Measurements from ENCODE around the gene MMP15. TPM values are rescaled to one million over a fixed set of nuclear protein-coding genes. Genes with fewer than 3 reads are reported as not detected.

The MMP15 gene
- total RNA-seq, 1 donor from 2014 or later, result 97.8 TPM

DNA sequence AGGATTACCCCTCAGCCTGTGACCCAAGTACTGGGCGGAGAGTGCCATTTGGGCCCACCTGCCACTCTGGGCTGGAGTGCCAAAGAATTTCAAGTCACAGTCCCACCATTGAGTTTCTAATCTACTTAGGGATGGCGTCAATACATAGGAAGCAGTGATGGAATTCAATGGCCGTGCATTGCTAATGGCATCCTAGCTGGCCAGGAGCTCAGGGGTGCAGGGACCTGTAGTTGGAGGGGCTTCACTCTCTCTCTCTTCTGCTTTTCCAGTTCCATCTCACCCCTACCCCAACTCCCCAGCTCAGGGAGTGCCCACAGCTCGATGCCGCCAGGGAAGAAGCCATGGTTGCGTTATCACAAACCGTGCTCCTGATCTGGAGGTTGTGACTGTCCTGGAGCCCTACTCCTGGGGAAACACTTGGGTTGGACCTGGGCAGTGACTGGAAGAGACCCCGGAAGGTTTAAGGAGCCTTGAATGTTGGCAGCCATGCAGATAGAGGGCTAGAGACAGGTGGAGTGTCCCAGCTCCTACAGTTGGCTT is 2.4 kb downstream of the MMP15 start:
- DNase-seq (ENCODE audit: low spot score), result no peak
- Mint-ChIP-seq H3K4me3 (ENCODE audit: unreplicated experiment) (peak overlapping the region; percentile 88), H3K36me3 (ENCODE audit: low read depth, unreplicated experiment) (peaks cover 12% of the 10 kb centered on the region), H3K27ac (ENCODE audit: unreplicated experiment) (no peak overlapping the region), H3K9me3 (ENCODE audit: unreplicated experiment) (no peaks in the 10 kb centered on the region), H3K4me1 (ENCODE audit: unreplicated experiment) (peaks cover 39% of the 10 kb centered on the region), H3K27me3 (ENCODE audit: unreplicated experiment) (peaks cover 27% of the 10 kb centered on the region)
- TF ChIP-seq, protein P1, sequence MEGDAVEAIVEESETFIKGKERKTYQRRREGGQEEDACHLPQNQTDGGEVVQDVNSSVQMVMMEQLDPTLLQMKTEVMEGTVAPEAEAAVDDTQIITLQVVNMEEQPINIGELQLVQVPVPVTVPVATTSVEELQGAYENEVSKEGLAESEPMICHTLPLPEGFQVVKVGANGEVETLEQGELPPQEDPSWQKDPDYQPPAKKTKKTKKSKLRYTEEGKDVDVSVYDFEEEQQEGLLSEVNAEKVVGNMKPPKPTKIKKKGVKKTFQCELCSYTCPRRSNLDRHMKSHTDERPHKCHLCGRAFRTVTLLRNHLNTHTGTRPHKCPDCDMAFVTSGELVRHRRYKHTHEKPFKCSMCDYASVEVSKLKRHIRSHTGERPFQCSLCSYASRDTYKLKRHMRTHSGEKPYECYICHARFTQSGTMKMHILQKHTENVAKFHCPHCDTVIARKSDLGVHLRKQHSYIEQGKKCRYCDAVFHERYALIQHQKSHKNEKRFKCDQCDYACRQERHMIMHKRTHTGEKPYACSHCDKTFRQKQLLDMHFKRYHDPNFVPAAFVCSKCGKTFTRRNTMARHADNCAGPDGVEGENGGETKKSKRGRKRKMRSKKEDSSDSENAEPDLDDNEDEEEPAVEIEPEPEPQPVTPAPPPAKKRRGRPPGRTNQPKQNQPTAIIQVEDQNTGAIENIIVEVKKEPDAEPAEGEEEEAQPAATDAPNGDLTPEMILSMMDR (IDR thresholded peaks at IDR 0.05; ENCODE audit: unreplicated experiment), result no peak

DNA sequence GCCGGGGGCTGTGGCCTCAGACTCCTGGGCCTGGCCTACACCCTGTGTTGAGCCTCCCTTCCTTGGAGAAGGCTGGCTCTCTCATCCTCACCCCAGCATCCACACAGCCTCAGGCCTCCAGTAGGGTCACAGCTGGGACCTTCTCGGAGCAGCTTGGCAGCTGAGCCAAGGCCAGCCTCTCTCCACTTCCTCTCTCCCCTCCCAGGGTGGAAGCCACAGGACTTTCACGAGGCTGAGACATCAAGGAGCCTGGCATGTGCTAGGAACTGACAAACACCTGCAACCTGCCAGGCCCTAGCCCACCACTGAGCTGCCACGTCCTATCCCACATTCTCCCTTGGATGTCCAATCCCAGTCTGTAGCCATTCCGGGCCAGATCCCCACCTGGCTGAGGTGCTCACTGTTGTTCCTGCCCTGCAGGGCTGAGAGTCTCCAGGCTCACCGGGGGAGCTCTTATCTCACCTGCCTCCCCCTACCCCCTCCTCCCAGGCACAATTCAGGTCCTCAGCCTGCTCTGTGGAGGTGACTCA is 3.1 kb downstream of the MMP15 start:
- Mint-ChIP-seq H3K36me3 (ENCODE audit: low read depth, unreplicated experiment) (peaks cover 12% of the 10 kb centered on the region), H3K9me3 (ENCODE audit: unreplicated experiment) (no peaks in the 10 kb centered on the region), H3K4me3 (ENCODE audit: unreplicated experiment) (peak overlapping the region; percentile 37), H3K4me1 (ENCODE audit: unreplicated experiment) (peaks cover 38% of the 10 kb centered on the region), H3K27ac (ENCODE audit: unreplicated experiment) (peak overlapping the region; percentile 57), H3K27me3 (ENCODE audit: unreplicated experiment) (peaks cover 24% of the 10 kb centered on the region)
- TF ChIP-seq, protein P1 (IDR thresholded peaks at IDR 0.05; ENCODE audit: unreplicated experiment), result no peak
- no peak for DNase-seq (ENCODE audit: low spot score)

DNA sequence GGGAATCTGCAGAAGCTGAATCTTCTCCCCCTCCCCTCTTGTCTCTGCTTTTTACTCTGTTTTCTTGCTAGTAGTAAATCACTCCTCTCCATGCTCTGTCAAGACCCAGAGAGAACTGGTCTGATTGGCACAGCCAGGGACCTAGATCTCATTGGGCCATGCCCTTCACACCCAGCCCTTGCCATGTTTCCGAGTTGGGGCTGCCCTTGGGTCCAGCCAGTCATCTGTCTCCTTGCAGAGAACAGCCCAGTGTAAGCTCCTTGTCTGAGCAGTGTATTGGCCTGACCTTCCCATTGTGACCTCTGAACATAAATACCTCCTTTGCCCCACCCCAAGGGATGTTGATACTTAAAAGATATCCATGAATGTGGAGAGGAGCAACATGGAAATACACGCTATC is 3.9 kb downstream of the MMP15 start:
- Mint-ChIP-seq H3K36me3 (ENCODE audit: low read depth, unreplicated experiment) (peaks cover 12% of the 10 kb centered on the region), H3K27me3 (ENCODE audit: unreplicated experiment) (peaks cover 23% of the 10 kb centered on the region), H3K27ac (ENCODE audit: unreplicated experiment) (peak overlapping the region; percentile 38), H3K4me1 (ENCODE audit: unreplicated experiment) (peaks cover 38% of the 10 kb centered on the region), H3K4me3 (ENCODE audit: unreplicated experiment) (peak overlapping the region; percentile 49), H3K9me3 (ENCODE audit: unreplicated experiment) (no peaks in the 10 kb centered on the region)
- DNase-seq (ENCODE audit: low spot score), result no peak
- TF ChIP-seq, protein P1 (IDR thresholded peaks at IDR 0.05; ENCODE audit: unreplicated experiment), result no peak

DNA sequence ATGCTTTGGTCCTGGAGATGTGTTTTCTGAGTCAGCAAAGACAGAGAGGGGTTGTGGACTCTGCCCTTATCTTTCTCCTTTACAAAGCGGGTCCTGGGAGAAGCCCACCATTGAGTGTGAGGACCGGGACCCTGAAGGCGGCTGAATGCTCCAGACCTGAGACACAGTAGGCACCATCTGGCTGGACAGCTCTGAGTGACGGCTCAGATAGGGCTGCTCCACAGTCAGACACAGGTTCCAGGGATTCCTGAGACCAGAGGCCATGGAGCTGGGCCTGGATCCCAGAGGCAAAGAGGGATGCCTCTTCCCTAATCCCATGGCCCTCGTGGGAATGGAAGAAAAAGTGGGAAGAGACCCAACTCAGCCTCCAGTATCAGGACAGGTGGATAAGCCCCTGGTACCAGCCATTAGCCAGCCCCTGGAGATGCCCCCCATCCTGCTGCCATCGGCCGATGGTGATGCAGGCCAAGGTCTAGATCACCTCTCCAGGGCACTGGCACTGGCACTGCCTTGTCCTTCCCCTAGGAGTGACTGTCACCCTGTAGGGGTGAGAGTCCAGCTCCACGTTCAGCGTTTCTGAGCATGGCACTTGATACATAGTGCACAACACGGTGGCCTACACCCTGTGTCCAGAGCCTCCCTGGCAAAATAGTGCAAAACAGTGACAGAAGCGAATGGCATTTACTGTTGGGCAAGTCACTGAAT is 4.7 kb downstream of the MMP15 start:
- Mint-ChIP-seq H3K27ac (ENCODE audit: unreplicated experiment) (peak overlapping the region; percentile 42), H3K4me1 (ENCODE audit: unreplicated experiment) (peaks cover 32% of the 10 kb centered on the region), H3K27me3 (ENCODE audit: unreplicated experiment) (peaks cover 18% of the 10 kb centered on the region), H3K36me3 (ENCODE audit: low read depth, unreplicated experiment) (peaks cover 12% of the 10 kb centered on the region), H3K4me3 (ENCODE audit: unreplicated experiment) (peak overlapping the region; percentile 53), H3K9me3 (ENCODE audit: unreplicated experiment) (no peaks in the 10 kb centered on the region)
- DNase-seq (ENCODE audit: low spot score), result no peak
- TF ChIP-seq, protein P1 (IDR thresholded peaks at IDR 0.05; ENCODE audit: unreplicated experiment), result no peak

All from endothelial cell (in vitro differentiated cells).